ENCODE measurements around the gene TP53. TPM values are rescaled to one million over a fixed set of nuclear protein-coding genes. Genes with fewer than 3 reads are reported as not detected.

TP53 gene
- total and polyA plus RNA-seq, 9 of the 15 experiments (the other 6 are each of a cell fraction or from before 2014, with no cell fraction given): 2.8 to 14.0 (median 7.1) TPM

DNA sequence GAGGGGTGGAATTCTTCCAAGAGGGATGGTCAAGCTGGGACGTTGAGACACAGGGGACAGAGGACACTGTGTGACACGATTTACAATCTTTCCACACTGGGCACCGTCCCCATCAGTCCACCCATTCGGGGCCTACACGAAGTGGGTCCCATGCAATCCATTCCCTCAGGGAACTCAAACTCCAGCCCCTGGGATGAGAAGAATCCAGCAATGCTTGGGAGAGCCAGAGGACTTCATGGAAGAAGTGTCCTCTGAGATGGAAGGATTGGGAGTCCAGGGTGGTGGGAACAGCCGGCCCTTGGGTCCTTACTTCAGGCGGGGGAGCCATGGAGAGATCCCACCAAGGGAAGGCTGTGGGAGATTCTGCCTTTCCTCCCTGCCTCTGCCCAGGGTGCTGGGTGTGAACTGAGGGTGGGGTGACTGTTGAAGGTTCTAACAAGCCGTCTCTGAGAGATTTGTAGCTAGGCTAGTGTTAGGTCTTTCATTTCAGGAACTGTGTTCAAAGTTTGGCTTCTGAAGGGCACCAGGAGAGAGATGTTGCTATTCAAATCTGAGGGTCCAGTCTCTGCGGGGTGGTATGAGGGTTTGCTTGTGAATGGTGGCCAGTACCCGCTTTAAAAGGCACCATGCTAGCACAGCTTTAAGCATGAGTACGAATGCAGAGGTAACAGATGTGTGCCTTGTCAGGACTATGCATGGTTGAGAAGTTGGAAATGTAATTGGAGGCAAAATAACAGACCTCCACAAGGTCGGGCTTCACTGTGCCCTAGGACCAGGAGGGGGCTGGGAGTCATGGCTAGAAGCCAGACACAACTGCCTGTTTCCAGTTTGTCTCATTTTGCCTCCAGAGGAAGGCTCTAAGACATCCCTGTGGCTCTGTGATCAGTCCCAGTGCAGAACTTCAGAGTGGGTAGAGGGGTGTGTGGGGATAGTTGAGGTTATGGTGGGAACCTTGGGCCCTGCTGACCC is 34.6 kb downstream of the TP53 start (continued):
- TF ChIP-seq, protein P1, sequence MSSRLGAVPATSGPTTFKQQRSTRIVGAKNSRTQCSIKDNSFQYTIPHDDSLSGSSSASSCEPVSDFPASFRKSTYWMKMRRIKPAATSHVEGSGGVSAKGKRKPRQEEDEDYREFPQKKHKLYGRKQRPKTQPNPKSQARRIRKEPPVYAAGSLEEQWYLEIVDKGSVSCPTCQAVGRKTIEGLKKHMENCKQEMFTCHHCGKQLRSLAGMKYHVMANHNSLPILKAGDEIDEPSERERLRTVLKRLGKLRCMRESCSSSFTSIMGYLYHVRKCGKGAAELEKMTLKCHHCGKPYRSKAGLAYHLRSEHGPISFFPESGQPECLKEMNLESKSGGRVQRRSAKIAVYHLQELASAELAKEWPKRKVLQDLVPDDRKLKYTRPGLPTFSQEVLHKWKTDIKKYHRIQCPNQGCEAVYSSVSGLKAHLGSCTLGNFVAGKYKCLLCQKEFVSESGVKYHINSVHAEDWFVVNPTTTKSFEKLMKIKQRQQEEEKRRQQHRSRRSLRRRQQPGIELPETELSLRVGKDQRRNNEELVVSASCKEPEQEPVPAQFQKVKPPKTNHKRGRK (tag; IDR thresholded peaks at IDR 0.05): no peak
- TF ChIP-seq EGR1 (conservative IDR thresholded peaks at IDR 0.05) (no peak), PRPF4 (IDR thresholded peaks at IDR 0.05; ENCODE audit: insufficient read depth, low read depth, low read length, poor library complexity, severe bottlenecking) (no peak)
- TF ChIP-seq, protein P2, sequence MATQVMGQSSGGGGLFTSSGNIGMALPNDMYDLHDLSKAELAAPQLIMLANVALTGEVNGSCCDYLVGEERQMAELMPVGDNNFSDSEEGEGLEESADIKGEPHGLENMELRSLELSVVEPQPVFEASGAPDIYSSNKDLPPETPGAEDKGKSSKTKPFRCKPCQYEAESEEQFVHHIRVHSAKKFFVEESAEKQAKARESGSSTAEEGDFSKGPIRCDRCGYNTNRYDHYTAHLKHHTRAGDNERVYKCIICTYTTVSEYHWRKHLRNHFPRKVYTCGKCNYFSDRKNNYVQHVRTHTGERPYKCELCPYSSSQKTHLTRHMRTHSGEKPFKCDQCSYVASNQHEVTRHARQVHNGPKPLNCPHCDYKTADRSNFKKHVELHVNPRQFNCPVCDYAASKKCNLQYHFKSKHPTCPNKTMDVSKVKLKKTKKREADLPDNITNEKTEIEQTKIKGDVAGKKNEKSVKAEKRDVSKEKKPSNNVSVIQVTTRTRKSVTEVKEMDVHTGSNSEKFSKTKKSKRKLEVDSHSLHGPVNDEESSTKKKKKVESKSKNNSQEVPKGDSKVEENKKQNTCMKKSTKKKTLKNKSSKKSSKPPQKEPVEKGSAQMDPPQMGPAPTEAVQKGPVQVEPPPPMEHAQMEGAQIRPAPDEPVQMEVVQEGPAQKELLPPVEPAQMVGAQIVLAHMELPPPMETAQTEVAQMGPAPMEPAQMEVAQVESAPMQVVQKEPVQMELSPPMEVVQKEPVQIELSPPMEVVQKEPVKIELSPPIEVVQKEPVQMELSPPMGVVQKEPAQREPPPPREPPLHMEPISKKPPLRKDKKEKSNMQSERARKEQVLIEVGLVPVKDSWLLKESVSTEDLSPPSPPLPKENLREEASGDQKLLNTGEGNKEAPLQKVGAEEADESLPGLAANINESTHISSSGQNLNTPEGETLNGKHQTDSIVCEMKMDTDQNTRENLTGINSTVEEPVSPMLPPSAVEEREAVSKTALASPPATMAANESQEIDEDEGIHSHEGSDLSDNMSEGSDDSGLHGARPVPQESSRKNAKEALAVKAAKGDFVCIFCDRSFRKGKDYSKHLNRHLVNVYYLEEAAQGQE (IDR thresholded peaks at IDR 0.05; ENCODE audit: borderline replicate concordance): peak; percentile 53
- TF ChIP-seq, protein P2 (CRISPR knock-in tag; IDR thresholded peaks at IDR 0.05; ENCODE audit: low read depth): no peak
